Hepatocyte (in vitro differentiated cells): ENCODE results near the gene ZC3H15.

Experiments used
- CTCF ChIP-seq: fragments of 200-600 bp; sonication (generic); IDR thresholded peaks from 2 replicates; pipeline ENCODE4 v1.5.1; 2016; ENCODE audit warnings: antibody characterized with exemption, mild to moderate bottlenecking; ENCODE audit not compliant: poor library complexity
- EZH2 ChIP-seq: fragments of 200-600 bp; sonication (generic); IDR thresholded peaks from 2 replicates; pipeline ENCODE4 v1.6.1; 2016; ENCODE audit warnings: antibody characterized with exemption, mild to moderate bottlenecking, borderline replicate concordance

- TF ChIP-seq CTCF (no peak), EZH2 (no peak)
Measured at GRCh38 chr2:186554850-186555671, 69.0 kb downstream of the ZC3H15 start.
